HG03558 (cell line): ENCODE data around the gene AXIN1.
"Not testable (repeated sequence)": the region's sequence is repeated elsewhere in the genome, so short reads cannot be mapped to it uniquely, and the experiment has no call there.

Experiments
- ATAC-seq: cut with Tn5 transposase; IDR thresholded peaks from one replicate; pipeline ENCODE4 v1.9.1; 2021; ENCODE audit warnings: moderate number of reproducible peaks; ENCODE audit not compliant: unreplicated experiment; ENCODE audit errors: extremely low read depth

The AXIN1 gene

DNA sequence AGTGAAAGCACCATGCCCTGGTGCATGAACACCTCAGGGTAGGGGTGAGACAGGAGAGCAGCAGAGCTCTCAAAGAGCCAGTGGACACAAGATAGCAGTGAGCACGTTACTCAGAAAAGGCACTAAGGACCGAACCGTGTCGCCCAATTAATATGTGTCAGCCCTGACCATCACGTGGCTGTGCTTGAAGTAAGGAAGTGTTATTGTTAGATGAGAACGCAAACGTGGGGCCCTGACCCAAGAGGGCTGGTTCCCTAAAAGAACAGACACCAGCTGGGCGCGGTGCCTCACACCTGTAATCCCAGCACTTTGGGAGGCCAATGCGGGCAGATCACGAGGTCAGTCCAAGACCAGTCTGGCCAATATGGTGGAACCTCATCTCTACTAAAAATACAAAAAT is 16.3 kb downstream of the AXIN1 start:
- ATAC-seq = no peak

DNA sequence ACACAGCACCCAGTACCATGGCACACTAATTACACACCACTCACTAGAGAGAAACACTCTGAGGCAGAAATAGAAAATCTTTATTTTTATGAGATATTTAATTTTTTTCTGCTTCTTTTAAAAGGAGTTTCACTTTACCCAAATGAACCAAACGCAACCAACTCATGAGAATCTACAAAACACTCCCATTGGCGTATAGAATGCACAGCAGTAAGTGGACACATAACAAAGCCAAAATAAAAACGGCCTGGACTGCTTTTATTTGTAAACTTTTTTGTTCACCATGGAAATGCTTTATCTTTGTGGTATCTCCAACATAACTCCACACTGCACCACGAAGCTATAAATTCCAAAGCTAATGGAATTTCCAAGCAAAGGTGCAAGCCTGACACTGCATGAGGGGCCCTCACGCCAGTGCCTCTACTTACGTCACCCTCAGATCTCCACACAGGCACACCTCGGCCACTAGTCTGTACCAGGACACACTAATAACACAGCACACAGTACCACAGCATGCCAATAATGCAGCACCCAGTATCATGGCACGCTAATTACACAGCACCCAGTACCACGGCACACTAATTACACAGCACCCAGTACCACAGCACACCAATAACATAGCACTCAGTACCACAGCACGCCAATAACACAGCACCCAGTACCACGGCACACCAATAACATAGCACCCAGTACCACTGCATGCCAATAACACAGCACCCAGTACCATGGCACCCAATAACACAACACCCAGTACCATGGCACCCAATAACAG is 17.5 kb downstream of the AXIN1 start:
- not testable (repeated sequence) for ATAC-seq

DNA sequence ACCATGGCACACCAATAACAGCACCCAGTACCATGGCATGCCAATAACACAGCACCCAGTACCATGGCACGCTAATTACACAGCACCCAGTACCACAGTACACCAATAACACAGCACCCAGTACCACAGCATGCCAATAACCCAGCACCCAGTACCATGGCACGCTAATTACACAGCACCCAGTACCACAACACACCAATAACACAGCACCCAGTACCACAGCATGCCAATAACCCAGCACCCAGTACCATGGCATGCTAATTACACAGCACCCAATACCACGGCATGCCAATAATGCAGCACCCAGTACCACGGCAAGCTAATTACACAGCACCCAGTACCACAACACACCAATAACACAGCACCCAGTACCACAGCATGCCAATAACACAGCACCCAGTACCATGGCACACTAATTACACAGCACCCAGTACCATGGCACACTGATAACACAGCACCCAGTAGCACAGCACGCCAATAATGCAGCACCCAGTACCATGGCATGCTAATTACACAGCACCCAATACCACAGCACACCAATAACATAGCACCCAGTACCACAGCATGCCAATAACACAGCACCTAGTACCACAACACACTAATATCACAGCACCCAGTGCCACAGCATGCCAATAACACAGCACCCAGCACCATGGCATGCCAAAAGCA is 18.2 kb downstream of the AXIN1 start:
- not testable (repeated sequence) for ATAC-seq

DNA sequence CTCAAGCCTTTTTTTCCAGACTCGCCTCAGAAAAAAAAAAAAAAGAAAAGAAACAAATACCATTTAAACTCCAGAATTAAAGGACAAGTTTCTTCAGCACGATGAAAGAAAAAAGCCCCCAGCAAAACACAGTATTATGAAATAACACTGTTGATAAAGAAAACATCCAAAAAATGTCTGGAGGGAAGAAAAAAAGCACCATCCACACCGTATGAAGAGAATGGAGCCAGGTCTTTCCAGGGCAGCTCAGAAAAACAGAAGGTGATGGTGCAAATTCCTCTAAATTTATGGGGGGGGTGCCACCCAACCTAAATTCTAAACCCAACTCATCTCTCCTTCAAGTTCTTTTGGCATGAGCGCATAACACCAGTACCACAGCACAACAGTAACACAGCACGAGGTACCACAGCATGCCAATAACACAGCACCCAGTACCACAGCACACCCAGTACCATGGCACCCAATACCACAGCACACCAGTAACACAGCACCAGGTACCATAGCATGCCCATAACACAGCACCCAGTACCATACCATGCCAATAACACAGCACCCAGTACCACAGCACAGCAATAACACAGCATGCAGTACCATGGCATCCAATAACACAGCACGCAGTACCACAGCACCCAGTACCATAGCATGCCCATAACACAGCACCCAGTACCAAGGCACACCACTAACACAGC is 19.0 kb downstream of the AXIN1 start:
- no peak for ATAC-seq

DNA sequence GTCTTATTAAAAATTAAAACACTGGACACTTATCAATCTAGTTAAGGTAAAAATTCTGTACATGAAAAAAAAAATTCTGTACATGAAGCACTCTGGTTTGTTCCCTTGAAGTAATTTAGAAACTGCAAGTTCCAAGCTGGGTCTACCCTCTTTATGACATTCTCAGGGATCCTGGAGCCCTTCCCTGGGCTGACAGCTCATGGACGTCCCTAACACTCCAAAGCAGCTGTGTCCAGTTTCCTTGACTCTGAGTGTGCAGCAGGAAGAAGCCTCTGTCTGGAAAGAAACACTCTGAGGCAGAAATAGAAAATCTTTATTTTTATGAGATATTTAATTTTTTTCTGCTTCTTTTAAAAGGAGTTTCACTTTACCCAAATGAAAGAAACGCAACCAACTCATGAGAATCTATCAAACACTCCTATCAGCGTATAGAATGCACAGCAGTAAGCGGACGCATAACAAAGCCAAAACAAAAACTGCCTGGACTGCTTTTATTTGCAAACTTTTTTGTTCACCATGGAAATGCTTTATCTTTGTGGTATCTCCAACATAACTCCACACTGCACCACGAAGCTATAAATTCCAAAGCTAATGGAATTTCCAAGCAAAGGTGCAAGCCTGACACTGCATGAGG is 21.2 kb downstream of the AXIN1 start:
- not testable (repeated sequence) for ATAC-seq

DNA sequence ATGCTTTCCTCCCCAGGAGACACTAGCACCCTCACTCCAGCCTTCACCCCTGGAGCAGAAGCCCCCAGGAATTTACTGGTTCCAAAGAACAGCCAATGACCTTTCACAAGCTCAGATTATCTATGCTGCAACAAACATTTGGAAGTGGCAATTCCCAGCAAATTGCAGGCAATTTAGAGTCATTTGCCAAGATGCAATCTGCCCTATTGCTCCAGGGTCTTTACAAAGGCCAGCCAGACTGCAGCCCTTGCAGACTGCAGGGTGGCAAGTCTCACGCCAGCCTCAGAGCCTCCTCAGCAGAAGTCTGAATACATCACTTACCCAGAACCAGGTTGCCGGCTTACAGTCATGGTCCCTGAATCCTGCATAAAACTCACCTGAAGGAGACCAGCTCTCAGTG is 21.8 kb downstream of the AXIN1 start:
- no peak for ATAC-seq

DNA sequence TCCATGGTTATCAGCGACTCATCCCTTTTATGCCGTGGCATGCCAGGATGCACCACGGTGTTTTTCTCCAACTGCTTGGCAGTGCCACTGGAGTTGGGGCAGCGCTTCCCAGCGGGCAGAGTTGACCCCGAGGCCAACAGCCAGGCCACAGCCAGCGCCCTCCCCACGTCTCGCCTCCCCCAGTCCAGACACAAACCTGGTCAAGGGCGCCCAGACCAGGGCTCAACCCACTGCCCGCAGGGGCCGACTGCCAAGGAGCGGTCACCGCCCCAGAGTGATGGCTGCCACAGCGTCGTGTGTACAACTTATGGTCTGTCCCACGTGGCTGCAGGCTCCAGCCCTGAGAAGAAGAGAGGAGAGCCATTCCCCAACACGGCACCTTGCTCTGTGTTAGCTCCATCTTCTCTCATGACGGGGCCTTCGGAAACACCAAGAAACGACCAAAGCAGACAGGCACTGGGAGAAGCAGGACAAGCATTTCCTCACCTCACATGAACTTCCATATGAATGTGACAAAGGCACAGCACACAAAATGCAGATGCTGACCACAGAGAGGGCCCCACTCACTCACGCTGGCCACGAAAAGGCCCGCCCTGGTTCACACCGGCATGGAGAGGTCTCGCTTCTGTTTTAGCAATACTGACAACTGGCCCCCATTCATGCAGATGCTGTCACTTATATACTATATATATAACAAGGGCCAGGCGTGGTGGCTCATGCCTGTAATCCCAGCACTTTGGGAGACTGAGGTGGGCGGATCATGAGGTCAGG is 27.0 kb downstream of the AXIN1 start:
- no peak for ATAC-seq

DNA sequence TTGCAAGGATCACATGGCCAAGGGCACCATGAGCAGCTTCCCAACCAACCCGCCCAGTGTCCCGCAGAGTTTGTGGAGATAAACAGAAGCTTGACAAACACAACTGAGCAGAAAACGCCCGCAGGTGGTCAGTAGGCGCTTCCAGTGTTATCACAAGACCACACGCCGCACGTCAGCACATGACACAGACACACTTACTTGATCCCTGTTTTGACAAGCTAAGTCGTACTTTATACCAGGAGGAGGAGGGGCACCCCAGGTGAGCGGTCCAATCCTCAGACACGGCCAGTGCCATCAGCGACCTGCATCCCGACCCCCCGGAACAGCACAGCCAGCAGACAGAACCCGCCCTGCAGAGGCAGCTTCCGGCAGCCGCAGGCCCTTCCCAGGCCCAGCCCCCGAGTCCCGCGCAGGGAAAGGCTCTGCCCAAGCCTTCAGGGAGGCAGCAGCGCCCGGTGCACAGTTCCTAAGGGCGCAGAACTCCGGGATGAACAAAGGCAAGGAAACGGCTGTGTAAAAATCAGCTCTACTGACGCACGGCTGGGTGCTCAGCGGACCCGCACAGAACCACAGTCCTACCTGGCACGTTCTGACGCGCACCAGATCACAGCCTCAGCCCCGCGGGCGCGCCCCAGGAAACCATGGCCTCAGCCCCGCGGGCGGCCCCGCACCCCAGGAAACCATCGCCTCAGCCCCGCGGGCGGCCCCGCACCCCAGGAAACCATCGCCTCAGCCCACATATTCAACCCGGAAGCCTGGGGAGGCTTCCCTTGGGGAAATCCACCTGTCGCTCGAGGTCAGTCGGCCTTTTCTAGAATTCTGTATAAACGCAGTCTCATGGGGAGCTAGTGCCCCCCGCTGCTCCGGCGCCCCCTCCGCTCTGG is 27.8 kb downstream of the AXIN1 start:
- no peak for ATAC-seq

DNA sequence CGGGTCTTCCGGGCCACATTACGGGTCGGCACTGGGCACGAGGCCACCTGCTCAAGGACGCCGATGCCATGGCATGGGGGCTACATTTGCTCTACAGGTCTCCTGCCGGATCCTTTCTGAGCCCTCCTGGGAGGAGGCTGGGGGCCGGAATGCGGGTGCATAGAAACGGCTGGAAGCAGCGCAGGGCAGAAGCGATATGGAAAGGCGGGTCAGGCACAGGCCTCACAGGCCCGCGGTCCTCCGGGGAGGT is 28.4 kb downstream of the AXIN1 start:
- ATAC-seq = no peak

DNA sequence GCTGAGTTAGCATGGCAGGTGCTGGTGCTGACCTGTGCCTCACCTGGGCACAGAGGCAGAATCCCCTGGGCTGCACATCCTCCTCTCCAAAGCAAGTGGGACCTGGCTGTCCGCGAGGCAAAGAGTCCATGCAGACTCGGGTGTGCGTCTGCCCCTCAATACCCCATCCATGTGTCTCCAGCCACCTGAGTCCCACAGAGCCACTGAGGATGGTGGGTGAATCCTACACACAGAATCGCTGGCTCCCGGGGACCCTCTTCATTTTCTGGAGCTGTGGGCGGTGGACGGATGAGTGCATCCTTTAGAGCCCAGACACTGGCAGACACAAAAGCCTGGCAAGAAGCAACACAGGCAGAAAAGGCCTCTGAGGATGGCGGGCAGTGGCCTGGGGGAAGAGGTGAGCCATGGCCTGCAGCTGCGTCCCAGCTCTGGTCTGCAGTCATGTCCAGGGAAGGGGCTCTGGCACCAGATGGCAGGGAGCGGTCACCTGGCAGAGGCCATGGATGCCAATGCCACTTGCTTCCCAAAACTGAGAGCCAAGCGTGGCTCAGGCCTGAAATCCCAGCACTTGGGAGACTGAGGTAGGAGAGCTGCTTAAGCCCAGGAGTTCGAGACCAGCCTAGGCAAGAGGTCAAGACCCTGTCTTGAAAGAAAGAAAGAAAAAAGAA is 29.9 kb downstream of the AXIN1 start:
- no peak for ATAC-seq

DNA sequence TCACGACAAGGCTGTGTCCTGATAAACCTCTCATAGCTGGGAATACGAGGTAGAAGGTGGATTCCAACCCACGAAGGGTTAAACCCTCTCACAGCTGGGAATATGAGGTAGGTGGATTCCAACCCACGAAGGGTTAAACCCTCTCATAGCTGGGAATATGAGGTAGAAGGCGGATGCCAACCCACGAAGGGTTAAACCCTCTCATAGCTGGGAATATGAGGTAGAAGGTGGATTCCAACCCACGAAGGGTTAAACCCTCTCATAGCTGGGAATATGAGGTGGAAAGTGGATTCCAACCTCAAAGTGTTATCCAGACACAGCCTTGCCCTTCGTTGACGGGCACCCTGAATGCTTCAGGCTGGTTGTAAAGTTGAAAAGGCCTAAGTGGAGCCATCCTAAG is 31.0 kb downstream of the AXIN1 start:
- ATAC-seq = no peak

DNA sequence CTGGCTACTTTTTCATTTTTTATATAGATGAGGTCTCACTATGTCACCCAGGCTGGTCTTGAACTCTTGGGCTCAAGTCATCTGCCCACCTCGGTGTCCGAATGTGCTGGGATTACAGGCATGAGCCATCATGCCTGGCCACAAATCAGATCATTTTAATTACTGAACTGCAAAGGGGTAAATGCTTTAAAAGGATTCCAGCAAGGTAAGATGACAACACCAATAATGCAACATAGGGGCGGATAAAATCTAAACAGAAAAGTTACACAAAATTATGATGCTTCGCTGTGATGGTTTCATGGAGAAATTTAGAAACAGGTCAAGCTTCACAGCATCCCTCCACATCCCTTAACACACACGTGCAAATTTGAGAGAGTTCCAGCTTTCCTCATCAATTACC is 32.3 kb downstream of the AXIN1 start:
- no peak for ATAC-seq

DNA sequence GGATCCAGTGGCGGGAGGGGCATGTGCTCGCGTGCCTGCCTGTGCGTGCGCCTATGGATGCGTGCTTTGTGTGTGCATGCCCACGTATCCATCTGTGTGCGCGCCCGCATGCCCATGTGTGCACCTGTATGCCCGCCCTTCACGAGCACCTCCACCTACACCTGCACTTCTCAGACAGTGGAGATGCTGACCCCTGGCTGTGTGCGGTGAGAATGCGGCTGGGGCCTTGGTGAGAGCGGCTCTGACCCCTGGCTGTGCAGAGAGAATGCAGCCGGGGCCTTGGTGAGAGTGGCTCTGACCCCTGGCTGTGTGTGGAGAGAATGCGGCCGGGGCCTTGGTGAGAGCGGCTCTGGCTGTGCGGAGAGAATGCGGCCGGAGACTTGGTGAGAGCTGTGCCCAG is 33.9 kb downstream of the AXIN1 start:
- no peak for ATAC-seq

DNA sequence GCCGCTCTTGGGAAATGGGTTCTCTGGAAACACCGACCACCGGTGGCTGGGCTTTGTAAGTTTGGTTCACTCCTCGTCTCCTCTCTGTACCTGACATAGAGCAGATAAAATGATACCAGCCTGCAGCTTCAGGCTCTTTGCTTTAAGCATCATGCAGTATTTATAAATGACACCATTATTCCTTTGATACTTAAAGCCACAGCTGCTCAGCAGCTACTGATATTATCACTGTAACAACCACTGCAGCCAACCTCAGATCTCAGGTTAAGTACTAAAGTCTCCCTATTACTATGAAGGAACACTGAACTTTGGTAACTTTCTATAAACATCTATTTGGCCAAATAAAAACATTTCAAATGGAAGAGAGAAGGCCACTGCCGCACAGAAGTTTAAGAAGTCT is 34.9 kb downstream of the AXIN1 start:
- ATAC-seq = no peak

DNA sequence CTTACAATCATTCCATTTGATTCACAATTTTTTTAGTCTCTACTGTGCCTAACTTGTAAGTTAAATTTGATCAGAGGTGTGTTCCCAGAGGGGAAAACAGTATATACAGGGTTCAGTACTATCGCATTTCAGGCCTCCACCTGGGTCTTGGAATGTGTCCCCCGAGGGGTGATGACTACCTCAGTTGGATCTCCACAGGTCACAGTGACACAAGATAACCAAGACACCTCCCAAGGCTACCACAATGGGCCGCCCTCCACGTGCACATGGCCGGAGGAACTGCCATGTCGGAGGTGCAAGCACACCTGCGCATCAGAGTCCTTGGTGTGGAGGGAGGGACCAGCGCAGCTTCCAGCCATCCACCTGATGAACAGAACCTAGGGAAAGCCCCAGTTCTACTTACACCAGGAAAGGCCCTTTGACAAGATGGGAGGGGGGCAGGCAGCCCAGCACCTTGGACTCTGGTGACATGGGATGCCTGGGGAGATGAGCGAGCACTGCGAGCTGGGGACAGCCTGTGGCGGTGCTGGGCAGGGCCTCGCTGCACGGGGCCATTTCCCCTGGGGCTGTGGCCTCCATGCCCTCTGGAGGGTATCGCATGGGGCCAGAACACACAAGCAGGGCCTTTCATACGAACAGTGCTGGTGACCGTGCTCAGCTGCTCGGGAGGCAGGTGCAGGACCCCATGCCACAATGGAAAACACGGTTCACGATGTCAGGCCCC is 35.6 kb downstream of the AXIN1 start:
- no peak for ATAC-seq

DNA sequence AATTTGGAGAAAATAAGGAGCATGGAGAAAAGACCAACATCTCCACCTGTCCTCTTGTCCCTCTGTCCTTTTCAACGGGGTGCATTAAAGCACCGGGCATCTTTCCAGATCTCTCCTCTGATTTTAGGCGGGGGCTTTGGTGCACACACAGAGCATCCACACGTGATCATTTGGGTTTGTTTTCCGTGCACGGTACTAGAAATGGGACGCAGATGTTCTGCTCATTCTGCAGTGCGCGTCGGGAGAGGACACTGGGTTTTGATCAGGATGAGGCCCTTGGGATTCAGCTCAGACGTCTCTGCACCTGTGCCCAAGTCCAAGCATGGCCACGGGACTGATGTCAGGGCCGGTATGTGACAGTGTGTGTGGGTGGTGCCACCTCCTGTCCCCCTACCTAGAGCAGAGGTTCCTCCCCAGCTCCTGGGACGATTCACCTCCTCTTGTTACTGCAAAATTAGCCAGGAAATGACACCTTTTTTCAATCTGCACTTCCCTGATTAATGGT is 37.7 kb downstream of the AXIN1 start:
- no peak for ATAC-seq

DNA sequence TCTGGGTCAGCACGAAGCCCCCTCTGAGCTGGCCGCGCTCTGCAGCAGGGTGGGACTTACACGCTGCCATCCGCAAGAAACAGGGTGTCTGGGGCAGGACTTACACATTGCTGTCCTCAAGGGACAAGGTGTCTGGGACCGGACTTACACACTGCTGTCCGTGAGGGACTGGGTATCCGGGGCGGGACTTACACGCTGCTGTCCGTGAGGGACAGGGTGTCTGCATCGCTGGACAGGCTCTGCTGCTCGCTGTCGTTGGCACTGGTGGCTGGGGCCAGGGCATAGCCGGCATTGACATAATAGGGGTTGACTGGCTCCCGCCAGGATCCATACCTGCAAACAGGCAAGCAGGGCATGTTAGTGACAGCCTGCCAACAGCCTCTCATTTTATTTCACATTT is 38.2 kb downstream of the AXIN1 start:
- ATAC-seq = no peak

DNA sequence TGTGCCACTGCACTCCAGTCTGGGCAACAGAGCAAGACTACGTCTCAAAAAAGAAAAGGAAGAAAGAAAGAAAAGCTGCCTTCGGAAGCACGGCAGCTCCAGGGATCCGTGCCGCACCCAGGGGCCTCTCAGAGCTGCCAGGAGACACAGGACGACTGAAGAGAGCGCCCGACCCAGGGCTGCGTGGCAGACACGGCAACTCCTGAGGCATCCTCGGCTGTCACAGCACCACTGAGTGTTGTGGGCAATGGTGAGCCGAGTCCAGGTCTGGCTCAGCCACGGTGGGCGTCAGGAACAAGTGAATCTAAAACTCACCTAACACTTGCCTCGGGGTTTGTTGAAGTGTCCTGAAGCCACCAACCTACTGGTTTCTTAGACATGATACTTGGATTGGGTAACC is 40.8 kb downstream of the AXIN1 start:
- ATAC-seq = no peak
